Activated CD8-positive, alpha-beta T cell treated with anti-CD3 and anti-CD28 coated beads for 36 hours (primary cell): Measurements from ENCODE around the gene ALOX12. TPM values are rescaled to one million over a fixed set of nuclear protein-coding genes. Genes with fewer than 3 reads are reported as not detected.

ENCODE experiments used
- ATAC-seq: fragments of 200-7000 bp; cut with Tn5 transposase; one replicate; pipeline ENCODE4 v1.10.0; 2021; ENCODE audit warnings: mild to moderate bottlenecking, moderate library complexity
- CTCF ChIA-PET: fragments of 350-600 bp; sonication (Branson Sonifier 250); formaldehyde crosslinking; loops from one replicate; lab custom pipeline; 2021; ENCODE audit warnings: antibody characterized with exemption; lab: Charles Lee
- POLR2A ChIA-PET: fragments of 350-600 bp; sonication (Branson Sonifier 250); formaldehyde crosslinking; loops from one replicate; lab custom pipeline; 2021; ENCODE audit warnings: antibody characterized with exemption; lab: Charles Lee
- DNase-seq: peaks from one replicate; pipeline ENCODE4 v3.0.0-alpha.2; 2020
- H3K27ac Mint-ChIP-seq: one replicate; pipeline ENCODE4 v1.8.0; 2021; ENCODE audit warnings: mild to moderate bottlenecking, mixed read lengths
- H3K27me3 Mint-ChIP-seq: one replicate; pipeline ENCODE4 v1.8.0; 2021; ENCODE audit warnings: mixed read lengths
- H3K36me3 Mint-ChIP-seq: one replicate; pipeline ENCODE4 v1.8.0; 2021; ENCODE audit warnings: low read depth, mixed read lengths
- H3K4me1 Mint-ChIP-seq: one replicate; pipeline ENCODE4 v1.8.0; 2021; ENCODE audit warnings: low read depth, mixed read lengths
- H3K4me3 Mint-ChIP-seq: one replicate; pipeline ENCODE4 v1.8.0; 2021; ENCODE audit warnings: mild to moderate bottlenecking, moderate library complexity, mixed read lengths
- H3K9me3 Mint-ChIP-seq: one replicate; pipeline ENCODE4 v1.8.0; 2021; ENCODE audit warnings: mixed read lengths
- intact Hi-C: fragments of 100-400 bp; cut with micrococcal nuclease; formaldehyde crosslinking; loops from one replicate; pipeline ENCODE4 v1.10.0; 2022
- total RNA-seq, 2 experiments: library from RNA; stranded (reverse); gene quantifications; one replicate each; pipeline ENCODE4 v1.2.3, GENCODE V29; 2021
- TF ChIP-seq, protein P1 (sequence below): fragments of 200-600 bp; IDR thresholded peaks from one replicate; pipeline ENCODE4 v1.8.0; 2022; ENCODE audit warnings: antibody characterized with exemption, mild to moderate bottlenecking

Gene ALOX12
- total RNA-seq, 2 experiments from 2014 or later, result not detected

- intact Hi-C loops, result no loop called here
These were observed 15.6 kb downstream of the ALOX12 start for GRCh38 chr17:7011415-7011814.

GRCh38 chr17:7011942-7012254 lies 16.0 kb downstream of the ALOX12 start:
- POLR2A ChIA-PET, result interaction anchor here (0.8 to 1.3 kb wide), 4 partner anchors 24 to 296 kb away, joined by 4 to 7 read pairs (median 4); partner anchors contain the start of gene SLC16A13
- Mint-ChIP-seq H3K27me3 (no peaks in the 10 kb centered on the region), H3K36me3 (peaks cover 32% of the 10 kb centered on the region), H3K9me3 (no peaks in the 10 kb centered on the region), H3K4me1 (peaks cover 45% of the 10 kb centered on the region), H3K4me3 (peak overlapping the region; percentile 83), H3K27ac (peak overlapping the region; percentile 98)
- CTCF ChIA-PET, result interaction anchor here (1.0 to 14.2 kb wide), 6 partner anchors 8 to 168 kb away, joined by 3 to 284 read pairs (median 8); no protein-coding TSS in a partner anchor
- ATAC-seq (no peak), DNase-seq (no peak)
- intact Hi-C loops, result no loop called here
- TF ChIP-seq, protein P1, sequence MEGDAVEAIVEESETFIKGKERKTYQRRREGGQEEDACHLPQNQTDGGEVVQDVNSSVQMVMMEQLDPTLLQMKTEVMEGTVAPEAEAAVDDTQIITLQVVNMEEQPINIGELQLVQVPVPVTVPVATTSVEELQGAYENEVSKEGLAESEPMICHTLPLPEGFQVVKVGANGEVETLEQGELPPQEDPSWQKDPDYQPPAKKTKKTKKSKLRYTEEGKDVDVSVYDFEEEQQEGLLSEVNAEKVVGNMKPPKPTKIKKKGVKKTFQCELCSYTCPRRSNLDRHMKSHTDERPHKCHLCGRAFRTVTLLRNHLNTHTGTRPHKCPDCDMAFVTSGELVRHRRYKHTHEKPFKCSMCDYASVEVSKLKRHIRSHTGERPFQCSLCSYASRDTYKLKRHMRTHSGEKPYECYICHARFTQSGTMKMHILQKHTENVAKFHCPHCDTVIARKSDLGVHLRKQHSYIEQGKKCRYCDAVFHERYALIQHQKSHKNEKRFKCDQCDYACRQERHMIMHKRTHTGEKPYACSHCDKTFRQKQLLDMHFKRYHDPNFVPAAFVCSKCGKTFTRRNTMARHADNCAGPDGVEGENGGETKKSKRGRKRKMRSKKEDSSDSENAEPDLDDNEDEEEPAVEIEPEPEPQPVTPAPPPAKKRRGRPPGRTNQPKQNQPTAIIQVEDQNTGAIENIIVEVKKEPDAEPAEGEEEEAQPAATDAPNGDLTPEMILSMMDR, result no peak

More at GRCh38 chr17:7011415-7011814, 15.6 kb downstream of the ALOX12 start:
- ATAC-seq (no peak), DNase-seq (no peak)
- Mint-ChIP-seq H3K36me3 (peaks cover 27% of the 10 kb centered on the region), H3K27me3 (no peaks in the 10 kb centered on the region), H3K4me3 (peak overlapping the region; percentile 83), H3K4me1 (peaks cover 41% of the 10 kb centered on the region), H3K9me3 (no peaks in the 10 kb centered on the region), H3K27ac (peak overlapping the region; percentile 98)
- TF ChIP-seq, protein P1, result no peak
- ChIA-PET CTCF (interaction anchor here (1.0 to 14.2 kb wide), 4 partner anchors 10 to 101 kb away, joined by 3 to 284 read pairs (median 15); no protein-coding TSS in a partner anchor), POLR2A (no interaction called here)

DNA sequence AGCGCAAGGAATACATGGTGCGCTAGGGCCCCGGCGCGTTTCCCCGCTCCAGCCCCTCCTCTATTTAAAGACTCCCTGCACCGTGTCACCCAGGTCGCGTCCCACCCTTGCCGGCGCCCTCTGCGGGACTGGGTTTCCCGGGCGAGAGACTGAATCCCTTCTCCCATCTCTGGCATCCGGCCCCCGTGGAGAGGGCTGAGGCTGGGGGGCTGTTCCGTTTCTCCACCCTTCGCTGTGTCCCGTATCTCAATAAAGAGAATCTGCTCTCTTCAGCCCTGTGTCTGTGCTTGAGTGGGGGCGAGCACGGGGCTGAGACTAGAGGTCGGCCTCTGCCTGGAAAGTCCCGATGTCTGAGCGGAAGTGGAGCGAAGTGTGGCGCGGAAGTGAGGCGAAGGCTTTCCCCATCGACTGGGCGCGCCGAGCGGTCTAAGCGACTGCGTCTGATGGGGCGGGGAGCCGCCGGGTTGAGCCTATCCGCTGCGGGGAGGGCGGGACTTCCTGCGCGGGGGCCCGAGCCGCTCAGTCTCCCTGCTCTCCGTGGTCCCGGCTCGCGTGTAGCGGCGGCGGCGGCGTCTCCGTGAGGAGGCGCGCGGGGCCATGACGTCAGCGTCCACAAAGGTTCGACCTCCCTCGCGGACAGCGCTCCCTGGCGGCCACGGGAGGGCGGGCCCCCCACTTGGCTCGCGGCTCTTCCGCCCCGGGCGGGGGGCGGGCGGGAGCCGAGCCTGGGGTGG lies 18.6 kb downstream of the ALOX12 start:
- ChIA-PET POLR2A (interaction anchor here (0.7 to 2.5 kb wide), 6 partner anchors 8 to 180 kb away, joined by 3 to 11 read pairs (median 4); partner anchors contain the start of gene SLC16A13), CTCF (interaction anchor here (1.1 to 2.9 kb wide), 7 partner anchors 9 to 101 kb away, joined by 3 to 13 read pairs (median 6); partner anchors contain the start of gene BCL6B)
- TF ChIP-seq, protein P1, result peak; percentile 77
- Mint-ChIP-seq H3K27ac (peak overlapping the region; percentile 98), H3K4me1 (peaks cover 52% of the 10 kb centered on the region), H3K9me3 (no peaks in the 10 kb centered on the region), H3K4me3 (peak overlapping the region; percentile 83), H3K36me3 (peaks cover 40% of the 10 kb centered on the region), H3K27me3 (no peaks in the 10 kb centered on the region)
- DNase-seq (peak; percentile 98), ATAC-seq (peak; percentile 86)
- intact Hi-C loops, result no loop called here

DNA sequence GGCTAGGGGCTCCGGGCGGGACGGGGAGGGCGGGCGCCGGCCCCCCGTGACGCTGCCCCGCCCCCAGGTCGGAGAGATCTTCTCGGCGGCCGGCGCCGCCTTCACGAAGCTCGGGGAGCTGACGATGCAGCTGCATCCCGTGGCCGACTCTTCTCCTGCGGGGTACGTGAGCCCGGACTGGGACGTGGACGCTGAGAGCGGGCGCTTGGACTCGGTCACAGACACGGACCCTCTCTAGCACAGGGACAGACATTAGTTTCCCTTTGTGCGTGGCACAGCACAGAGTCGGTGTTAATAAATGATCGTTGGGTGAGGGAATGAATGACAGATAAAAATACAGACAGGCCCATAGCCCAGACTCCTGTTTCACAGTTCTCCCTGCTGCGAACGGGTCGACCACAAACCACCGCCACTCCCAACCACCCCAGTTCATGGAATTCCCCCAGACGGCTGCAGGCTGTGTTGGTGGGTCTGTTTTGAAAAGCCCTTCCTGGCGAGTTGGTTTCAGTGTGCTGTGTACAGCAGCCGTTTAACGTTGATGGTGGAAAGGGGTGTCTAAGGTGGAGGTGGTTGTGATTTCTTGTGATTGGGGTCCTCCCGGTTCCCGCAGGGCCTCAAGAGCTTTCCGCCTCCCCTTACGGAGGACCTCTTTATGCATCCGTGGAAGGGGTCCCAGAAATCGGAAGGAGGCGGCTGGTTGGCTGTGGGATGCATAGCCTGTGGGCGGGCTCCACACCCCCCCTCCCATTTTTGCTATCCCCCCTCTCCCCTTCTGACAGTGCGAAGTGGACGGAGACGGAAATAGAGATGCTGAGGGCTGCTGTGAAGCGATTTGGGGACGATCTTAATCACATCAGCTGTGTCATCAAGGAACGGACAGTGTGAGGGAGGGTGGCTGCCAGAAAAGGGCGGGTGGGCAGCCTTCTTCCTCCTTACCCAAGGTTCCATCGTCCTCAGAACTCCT lies 19.4 kb downstream of the ALOX12 start:
- intact Hi-C loops, result no loop called here
- Mint-ChIP-seq H3K36me3 (peaks cover 37% of the 10 kb centered on the region), H3K27me3 (no peaks in the 10 kb centered on the region), H3K27ac (peak overlapping the region; percentile 93), H3K9me3 (no peaks in the 10 kb centered on the region), H3K4me1 (peaks cover 46% of the 10 kb centered on the region), H3K4me3 (peak overlapping the region; percentile 83)
- ChIA-PET POLR2A (interaction anchor here (0.7 to 2.5 kb wide), 7 partner anchors 20 to 320 kb away, joined by 3 to 11 read pairs (median 3); partner anchors contain the start of gene SLC16A13), CTCF (interaction anchor here (0.7 to 2.9 kb wide), 9 partner anchors 8 to 118 kb away, joined by 3 to 13 read pairs (median 5); partner anchors contain the start of gene BCL6B)
- TF ChIP-seq, protein P1, result peak; percentile 48
- ATAC-seq (peak; percentile 31), DNase-seq (peak; percentile 88)
